Hepatic stellate cell (primary cell): ENCODE data around the gene GIMAP8.
"Not testable (repeated sequence)": the region's sequence is repeated elsewhere in the genome, so short reads cannot be mapped to it uniquely, and the experiment has no call there.

Source experiments
- DNase-seq: peaks from one replicate; pipeline ENCODE4 v3.0.0; 2011; ENCODE audit warnings: low spot score

The GIMAP8 gene

GRCh38 chr7:150464962-150465361, 14.5 kb downstream of the GIMAP8 start:
- DNase-seq: no peak

- DNase-seq: no peak
These were observed 15.0 kb downstream of the GIMAP8 start for GRCh38 chr7:150465414-150465813.

GRCh38 chr7:150466477-150466876, 16.0 kb downstream of the GIMAP8 start:
- no peak for DNase-seq

GRCh38 chr7:150468241-150468640, 17.8 kb downstream of the GIMAP8 start:
- no peak for DNase-seq

- DNase-seq: no peak
These were observed 21.5 kb downstream of the GIMAP8 start for GRCh38 chr7:150471886-150472285.

- no peak for DNase-seq
These were observed 23.5 kb downstream of the GIMAP8 start for GRCh38 chr7:150473902-150474301.

- no peak for DNase-seq
These were observed 25.9 kb downstream of the GIMAP8 start for GRCh38 chr7:150476285-150476684.

GRCh38 chr7:150476819-150477631, 26.6 kb downstream of the GIMAP8 start:
- DNase-seq: no peak

GRCh38 chr7:150479023-150479716, 28.7 kb downstream of the GIMAP8 start:
- DNase-seq: no peak

GRCh38 chr7:150481186-150481920, 30.9 kb downstream of the GIMAP8 start:
- DNase-seq: no peak

- DNase-seq: no peak
These were observed 31.5 kb downstream of the GIMAP8 start for GRCh38 chr7:150481922-150482321.

- DNase-seq: not testable (repeated sequence)
These were observed 33.1 kb downstream of the GIMAP8 start for GRCh38 chr7:150483514-150483913.

GRCh38 chr7:150484071-150484470, 33.6 kb downstream of the GIMAP8 start:
- not testable (repeated sequence) for DNase-seq

- no peak for DNase-seq
These were observed 37.2 kb downstream of the GIMAP8 start for GRCh38 chr7:150487625-150488024.

GRCh38 chr7:150489782-150490181, 39.4 kb downstream of the GIMAP8 start:
- no peak for DNase-seq

GRCh38 chr7:150493442-150493841, 43.0 kb downstream of the GIMAP8 start:
- DNase-seq: not testable (repeated sequence)

GRCh38 chr7:150502519-150502918, 52.1 kb downstream of the GIMAP8 start:
- no peak for DNase-seq

- no peak for DNase-seq
These were observed 52.7 kb downstream of the GIMAP8 start for GRCh38 chr7:150503155-150503554.

GRCh38 chr7:150503581-150503980, 53.2 kb downstream of the GIMAP8 start:
- DNase-seq: no peak

GRCh38 chr7:150507947-150508602, 57.6 kb downstream of the GIMAP8 start:
- no peak for DNase-seq

- no peak for DNase-seq
These were observed 60.6 kb downstream of the GIMAP8 start for GRCh38 chr7:150511048-150511447.

GRCh38 chr7:150513758-150514157, 63.3 kb downstream of the GIMAP8 start:
- no peak for DNase-seq
